ENCODE results near the gene NOX1.

NOX1 gene

GRCh38 chrX:100831219-100831946 lies 42.8 kb downstream of the NOX1 start:
- no peak for DNase-seq
- Histone ChIP-seq H3K4me1 (no peaks in the 10 kb centered on the region), H3K36me3 (peaks cover 0 to 48% (median 24%) of the 10 kb centered on the region in 3 donors), H3K4me3 (no peak overlapping the region), H3K27me3 (no peaks in the 10 kb centered on the region), H3K9me3 (no peaks in the 10 kb centered on the region), H3K27ac (no peak overlapping the region)
- intact Hi-C loops (cut with DNase I; ENCODE audit: low total_unique reads), result no loop called here
- no peak for TF ChIP-seq CTCF (IDR thresholded peaks at IDR 0.05)

- H3K27ac ChIP-seq, result no peak overlapping the region
- intact Hi-C loops (cut with DNase I; ENCODE audit: low total_unique reads), result no loop called here
- no peak overlapping the region for H3K4me3 ChIP-seq
- no peaks in the 10 kb centered on the region for H3K27me3 ChIP-seq
- no peaks in the 10 kb centered on the region for H3K9me3 ChIP-seq
- H3K4me1 ChIP-seq, result no peaks in the 10 kb centered on the region
- no peak for TF ChIP-seq CTCF (IDR thresholded peaks at IDR 0.05)
- no peak for DNase-seq
- peaks cover 0 to 48% (median 24%) of the 10 kb centered on the region in 3 donors for H3K36me3 ChIP-seq
These were observed 43.6 kb downstream of the NOX1 start for GRCh38 chrX:100830547-100830946.

- Histone ChIP-seq H3K9me3 (no peaks in the 10 kb centered on the region), H3K27me3 (no peaks in the 10 kb centered on the region), H3K27ac (no peak overlapping the region), H3K4me3 (no peak overlapping the region), H3K4me1 (no peaks in the 10 kb centered on the region), H3K36me3 (peaks cover 0 to 48% (median 24%) of the 10 kb centered on the region in 3 donors)
- no peak for DNase-seq
- TF ChIP-seq CTCF (IDR thresholded peaks at IDR 0.05), result no peak
- intact Hi-C loops (cut with DNase I; ENCODE audit: low total_unique reads), result no loop called here
These were observed 44.0 kb downstream of the NOX1 start for GRCh38 chrX:100830143-100830542.

GRCh38 chrX:100829730-100830129 lies 44.4 kb downstream of the NOX1 start:
- H3K9me3 ChIP-seq, result no peaks in the 10 kb centered on the region
- H3K4me3 ChIP-seq, result no peak overlapping the region
- DNase-seq, result no peak
- H3K27me3 ChIP-seq, result no peaks in the 10 kb centered on the region
- H3K36me3 ChIP-seq, result peaks cover 0 to 48% (median 24%) of the 10 kb centered on the region in 3 donors
- no peak for TF ChIP-seq CTCF (IDR thresholded peaks at IDR 0.05)
- H3K4me1 ChIP-seq, result no peaks in the 10 kb centered on the region
- intact Hi-C loops (cut with DNase I; ENCODE audit: low total_unique reads), result no loop called here
- H3K27ac ChIP-seq, result no peak overlapping the region

GRCh38 chrX:100819837-100820666 lies 54.1 kb downstream of the NOX1 start, which contains the start of gene CSTF2:
Gene CSTF2, plus strand, starts transcription at chrX:100820391. Its CDS starts 26 bp downstream, at chrX:100820417.
- Histone ChIP-seq H3K27ac (peak within 1 kb of the TSS; percentile 58 to 59), H3K9me3 (no peaks in the 10 kb centered on the region), H3K4me1 (no peaks in the 10 kb centered on the region), H3K36me3 (peaks cover 0 to 9% (median 5%) of the 10 kb centered on the region in 3 donors), H3K27me3 (no peaks in the 10 kb centered on the region), H3K4me3 (peak within 1 kb of the TSS; percentile 59 to 67)
- peak in 1 of 2 experiments; percentile 14 for TF ChIP-seq CTCF (IDR thresholded peaks at IDR 0.05)
- DNase-seq, result peak; percentile 66 to 80
- intact Hi-C loops (cut with DNase I; ENCODE audit: low total_unique reads), result no loop called here

All from tibial artery (tissue), 4 donors.